ENCODE data around the gene PDK3. TPM values are rescaled to one million over a fixed set of nuclear protein-coding genes. Genes with fewer than 3 reads are reported as not detected.

The PDK3 gene
- total RNA-seq, 2 experiments from 2014 or later: 37.3 to 38.2 TPM

- no peaks in the 10 kb centered on the region for H3K36me3 Mint-ChIP-seq
- H3K4me3 Mint-ChIP-seq: no peak overlapping the region
- DNase-seq: no peak
- no peak overlapping the region for H3K27ac Mint-ChIP-seq
- no peaks in the 10 kb centered on the region for H3K27me3 Mint-ChIP-seq
- H3K9me3 Mint-ChIP-seq: no peaks in the 10 kb centered on the region
- H3K4me1 Mint-ChIP-seq: no peaks in the 10 kb centered on the region
Observed at GRCh38 chrX:24563291-24564010, 98.4 kb downstream of the PDK3 start.

DNA sequence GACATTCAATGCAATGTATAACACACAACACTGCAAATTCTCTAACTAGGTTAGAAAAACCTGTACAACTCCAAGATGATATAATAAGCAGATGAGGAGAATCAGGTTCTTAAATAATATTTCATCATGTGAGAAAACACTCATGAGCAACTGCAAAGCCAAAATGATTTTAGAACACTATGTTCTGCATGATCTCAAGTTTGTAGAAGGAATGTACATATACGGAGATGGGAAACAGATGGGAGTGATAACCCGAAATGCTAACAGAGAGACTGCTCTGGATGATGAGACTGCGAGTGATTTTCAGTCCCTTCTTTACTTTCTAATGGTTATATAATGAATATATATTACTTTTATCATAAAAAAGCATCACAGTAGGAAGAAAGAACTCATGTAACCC, 101.2 kb downstream of the PDK3 start:
- Mint-ChIP-seq H3K36me3 (no peaks in the 10 kb centered on the region), H3K4me3 (no peak overlapping the region), H3K27ac (no peak overlapping the region), H3K9me3 (no peaks in the 10 kb centered on the region), H3K4me1 (no peaks in the 10 kb centered on the region), H3K27me3 (no peaks in the 10 kb centered on the region)
- no peak for DNase-seq

DNA sequence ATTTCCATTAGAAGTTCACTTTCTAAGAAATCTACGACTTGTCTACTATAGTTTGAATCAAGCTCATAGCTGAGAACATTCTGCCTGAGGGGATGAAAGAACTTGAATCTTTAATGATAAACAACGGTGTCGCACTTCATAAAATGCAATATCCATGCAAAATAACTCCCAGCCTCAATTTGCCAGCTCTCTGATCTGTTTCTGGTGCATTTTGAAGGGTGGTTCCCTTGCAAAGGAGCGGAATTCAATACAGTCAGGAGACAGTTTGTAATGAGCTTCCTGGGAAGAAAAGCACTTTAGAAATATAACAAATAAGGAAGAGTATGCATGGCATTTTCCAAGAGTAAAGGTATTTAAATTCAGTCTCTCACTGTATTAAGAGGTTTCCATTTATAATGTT, 102.1 kb downstream of the PDK3 start:
- DNase-seq: no peak
- Mint-ChIP-seq H3K27me3 (no peaks in the 10 kb centered on the region), H3K4me3 (no peak overlapping the region)

GRCh38 chrX:24574743-24575142, 109.7 kb downstream of the PDK3 start:
- H3K4me1 Mint-ChIP-seq: no peaks in the 10 kb centered on the region
- H3K27ac Mint-ChIP-seq: no peak overlapping the region
- H3K9me3 Mint-ChIP-seq: no peaks in the 10 kb centered on the region
- DNase-seq: no peak
- no peaks in the 10 kb centered on the region for H3K27me3 Mint-ChIP-seq
- no peak overlapping the region for H3K4me3 Mint-ChIP-seq
- no peaks in the 10 kb centered on the region for H3K36me3 Mint-ChIP-seq

More for the DNA sequence above, 102.1 kb downstream of the PDK3 start:
- no peaks in the 10 kb centered on the region for H3K36me3 Mint-ChIP-seq
- H3K27ac Mint-ChIP-seq: no peak overlapping the region
- no peaks in the 10 kb centered on the region for H3K9me3 Mint-ChIP-seq
- no peaks in the 10 kb centered on the region for H3K4me1 Mint-ChIP-seq

- Mint-ChIP-seq H3K9me3 (no peaks in the 10 kb centered on the region), H3K4me1 (no peaks in the 10 kb centered on the region), H3K27me3 (no peaks in the 10 kb centered on the region), H3K4me3 (no peak overlapping the region), H3K27ac (no peak overlapping the region), H3K36me3 (no peaks in the 10 kb centered on the region)
- no peak for DNase-seq
Observed at GRCh38 chrX:24575496-24575895, 110.4 kb downstream of the PDK3 start.

DNA sequence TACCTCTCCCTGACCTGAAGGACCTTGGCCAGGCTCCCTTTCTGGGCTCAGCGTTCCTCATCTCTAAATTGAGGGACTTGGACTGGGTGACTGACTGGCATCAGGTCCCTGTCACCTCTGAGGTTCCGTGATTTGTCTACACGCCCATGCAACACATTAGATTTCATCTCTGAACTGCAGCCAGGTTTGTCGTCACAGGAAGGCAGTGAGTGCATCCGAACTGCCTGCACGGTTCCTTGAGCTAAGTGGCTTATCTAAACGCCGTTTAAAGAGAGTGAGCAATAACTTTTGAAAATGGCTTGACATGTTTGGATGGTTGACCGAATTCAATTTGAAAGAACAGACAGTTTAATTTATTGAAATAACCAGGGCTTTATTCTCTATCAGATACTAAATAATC, 112.0 kb downstream of the PDK3 start:
- Mint-ChIP-seq H3K4me1 (no peaks in the 10 kb centered on the region), H3K9me3 (no peaks in the 10 kb centered on the region), H3K27me3 (no peaks in the 10 kb centered on the region), H3K27ac (no peak overlapping the region), H3K36me3 (no peaks in the 10 kb centered on the region), H3K4me3 (no peak overlapping the region)
- DNase-seq: no peak

Other genes starting within 250 kb of the PDK3 start
- not detected for gene SUPT20HL2, start 151.2 kb upstream of the PDK3 start, total RNA-seq
- not detected for gene SUPT20HL1, start 104.6 kb upstream of the PDK3 start, total RNA-seq
- gene PCYT1B, start 182.1 kb downstream of the PDK3 start, total RNA-seq: under 1 TPM; 0.49 to 0.74 TPM
- 10 to 100 TPM; 48.3 to 48.4 TPM for gene POLA1, start 228.6 kb downstream of the PDK3 start, total RNA-seq